ENCODE measurements around the gene NTMT1. TPM values are rescaled to one million over a fixed set of nuclear protein-coding genes. Genes with fewer than 3 reads are reported as not detected.

The NTMT1 gene
- total RNA-seq, 6 donors from 2014 or later: 15.0 to 37.7 (median 23.6) TPM

- no peak for DNase-seq
- ATAC-seq (ENCODE audit: low FRiP score in 2 of 2): no peak
- Histone ChIP-seq H3K36me3 (no peaks in the 10 kb centered on the region), H3K9me3 (no peaks in the 10 kb centered on the region), H3K27ac (no peak overlapping the region), H3K4me3 (no peak overlapping the region), H3K4me1 (peaks cover 0 to 8% (median 6%) of the 10 kb centered on the region in 4 donors), H3K27me3 (no peaks in the 10 kb centered on the region)
- TF ChIP-seq EP300 (IDR thresholded peaks at IDR 0.05) (no peak), POLR2A (IDR thresholded peaks at IDR 0.05) (no peak), POLR2AphosphoS5 (IDR thresholded peaks at IDR 0.05) (no peak)
- WGBS, 2 donors: 96% methylated on average over 1 of the region's 1 CpG
Measured at GRCh38 chr9:129585352-129585751, 40.6 kb upstream of the NTMT1 start.

DNA sequence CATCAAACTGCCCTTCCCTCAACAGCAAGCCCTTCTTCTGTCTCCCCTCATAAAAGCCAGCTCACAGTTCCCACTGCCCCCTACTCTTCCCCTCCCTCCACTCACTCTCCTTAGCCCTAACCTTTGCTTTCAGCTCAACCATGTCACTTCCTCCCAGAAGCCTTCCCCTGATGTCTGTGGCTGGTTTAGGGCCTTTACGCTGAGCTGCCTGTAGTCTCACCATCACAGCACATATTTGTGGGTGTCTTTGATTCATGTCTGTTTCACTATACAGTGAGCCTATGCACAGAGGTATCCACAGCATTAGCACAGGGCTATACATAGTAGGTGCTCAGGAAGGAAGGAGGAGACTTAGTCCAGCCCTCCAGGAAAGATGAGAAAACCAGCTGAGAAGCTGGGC, 39.7 kb upstream of the NTMT1 start:
- Histone ChIP-seq H3K4me1 (peaks cover 0 to 8% (median 6%) of the 10 kb centered on the region in 4 donors), H3K4me3 (no peak overlapping the region), H3K36me3 (no peaks in the 10 kb centered on the region), H3K9me3 (no peaks in the 10 kb centered on the region), H3K27me3 (no peaks in the 10 kb centered on the region), H3K27ac (no peak overlapping the region)
- TF ChIP-seq POLR2A (IDR thresholded peaks at IDR 0.05): no peak
- TF ChIP-seq POLR2AphosphoS5 (IDR thresholded peaks at IDR 0.05): no peak
- TF ChIP-seq CTCF (IDR thresholded peaks at IDR 0.05): no peak
- no peak for TF ChIP-seq EP300 (IDR thresholded peaks at IDR 0.05)
- WGBS, 2 donors: 79 to 86% methylated on average over 1 of the region's 1 CpG
- ATAC-seq (ENCODE audit: low FRiP score in 2 of 2): no peak
- no peak for DNase-seq

GRCh38 chr9:129586685-129587084, 39.3 kb upstream of the NTMT1 start:
- Histone ChIP-seq H3K4me3 (no peak overlapping the region), H3K27me3 (no peaks in the 10 kb centered on the region), H3K9me3 (no peaks in the 10 kb centered on the region), H3K4me1 (peaks cover 0 to 8% (median 6%) of the 10 kb centered on the region in 4 donors), H3K36me3 (no peaks in the 10 kb centered on the region), H3K27ac (no peak overlapping the region)
- no peak for DNase-seq
- 82 to 87% methylated on average over 7 to 8 of the region's 8 CpGs for WGBS, 2 donors
- TF ChIP-seq CTCF (IDR thresholded peaks at IDR 0.05) (no peak), POLR2A (IDR thresholded peaks at IDR 0.05) (no peak), POLR2AphosphoS5 (IDR thresholded peaks at IDR 0.05) (no peak), EP300 (IDR thresholded peaks at IDR 0.05) (no peak)
- ATAC-seq (ENCODE audit: low FRiP score in 2 of 2): no peak

DNA sequence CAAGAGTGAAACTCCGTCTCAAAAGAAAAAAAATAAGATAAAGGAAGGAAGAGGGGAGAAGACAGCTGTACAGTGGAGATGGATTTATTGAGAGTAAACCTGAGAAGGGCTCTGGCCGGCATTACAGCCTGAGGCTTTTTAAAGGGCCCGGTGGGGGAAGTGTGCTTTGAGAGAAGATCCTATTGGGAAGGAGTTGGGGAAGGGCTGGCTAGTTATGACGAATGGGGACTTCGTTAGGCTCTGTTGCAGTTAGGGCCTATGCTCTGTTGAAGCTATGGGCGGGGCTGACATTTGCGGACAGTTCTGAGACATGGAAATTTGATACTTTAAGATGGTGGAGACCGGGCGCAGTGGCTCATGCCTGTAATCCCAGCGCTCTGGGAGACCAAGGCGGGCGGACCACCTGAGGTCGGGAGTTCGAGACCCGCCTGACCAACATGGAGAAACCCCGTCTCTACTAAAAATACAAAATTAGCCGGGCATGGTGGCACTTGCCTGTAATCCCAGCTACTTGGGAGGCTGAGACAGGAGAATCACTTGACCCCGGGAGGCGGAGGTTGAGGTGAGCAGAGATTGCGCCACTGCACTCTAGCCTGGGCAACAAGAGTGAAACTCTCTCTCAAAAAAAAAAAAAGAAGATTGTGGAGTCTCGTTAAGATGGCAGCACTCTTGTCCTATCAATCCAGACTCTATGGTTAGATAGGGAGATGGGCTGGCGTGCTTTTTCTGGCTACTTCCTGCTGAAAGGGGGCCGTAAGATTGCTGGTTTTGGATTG, 38.3 kb upstream of the NTMT1 start:
- no peak for DNase-seq
- no peak for TF ChIP-seq EP300 (IDR thresholded peaks at IDR 0.05)
- no peak for TF ChIP-seq POLR2AphosphoS5 (IDR thresholded peaks at IDR 0.05)
- TF ChIP-seq POLR2A (IDR thresholded peaks at IDR 0.05): no peak
- TF ChIP-seq CTCF (IDR thresholded peaks at IDR 0.05): no peak
- Histone ChIP-seq H3K27me3 (no peaks in the 10 kb centered on the region), H3K4me1 (peaks cover 0 to 8% (median 6%) of the 10 kb centered on the region in 4 donors), H3K9me3 (no peaks in the 10 kb centered on the region), H3K36me3 (no peaks in the 10 kb centered on the region), H3K4me3 (no peak overlapping the region), H3K27ac (no peak overlapping the region)
- 92% methylated on average over 23 of the region's 23 CpGs for WGBS, 2 donors
- no peak for ATAC-seq (ENCODE audit: low FRiP score in 2 of 2)

DNA sequence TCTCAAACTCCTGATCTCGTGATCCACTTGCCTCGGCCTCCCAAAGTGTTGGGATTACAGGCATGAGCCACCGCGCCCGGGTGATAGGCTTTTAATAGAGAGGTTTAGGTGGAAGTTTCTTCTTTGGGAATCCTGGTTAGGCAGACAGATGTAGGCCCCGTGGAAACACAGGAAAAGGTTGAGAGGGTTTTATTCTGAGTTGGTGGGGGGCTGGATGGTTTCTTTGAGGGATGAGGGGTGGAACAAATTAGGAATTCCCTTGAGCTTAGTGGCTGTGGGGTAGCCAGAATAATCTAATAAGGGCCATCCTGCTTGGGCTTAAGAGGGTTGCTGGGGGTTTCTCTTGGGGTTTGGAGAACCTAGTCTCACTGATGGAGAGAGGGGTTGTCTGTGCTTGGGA, 35.5 kb upstream of the NTMT1 start:
- TF ChIP-seq POLR2AphosphoS5 (IDR thresholded peaks at IDR 0.05) (no peak), CTCF (IDR thresholded peaks at IDR 0.05) (no peak), EP300 (IDR thresholded peaks at IDR 0.05) (no peak), POLR2A (IDR thresholded peaks at IDR 0.05) (no peak)
- no peak for DNase-seq

More for the DNA sequence above, 35.5 kb upstream of the NTMT1 start:
- H3K4me3 ChIP-seq: no peak overlapping the region
- peaks cover 0 to 10% (median 5%) of the 10 kb centered on the region in 4 donors for H3K4me1 ChIP-seq
- 84 to 88% methylated on average over 6 of the region's 6 CpGs for WGBS, 2 donors
- no peaks in the 10 kb centered on the region for H3K27me3 ChIP-seq
- no peaks in the 10 kb centered on the region for H3K36me3 ChIP-seq
- no peak overlapping the region for H3K27ac ChIP-seq
- ATAC-seq (ENCODE audit: low FRiP score in 2 of 2): no peak
- no peaks in the 10 kb centered on the region for H3K9me3 ChIP-seq
